HEK293 (cell line): ENCODE measurements around the gene P2RX7.

Source experiments
- TCF7L2 ChIP-seq: IDR thresholded peaks from 2 replicates; pipeline ENCODE4 v1.6.1; 2011; ENCODE audit warnings: low read depth, mild to moderate bottlenecking, inconsistent platforms, low read length, moderate library complexity, borderline replicate concordance
- YY1 ChIP-seq: fragments of 450-650 bp; formaldehyde crosslinking; IDR thresholded peaks from 2 replicates; pipeline ENCODE4 v1.5.1; 2018; ENCODE audit warnings: missing biosample characterization, missing genetic modification characterization
- ZBTB21 ChIP-seq: fragments of 450-650 bp; formaldehyde crosslinking; IDR thresholded peaks from 2 replicates; pipeline ENCODE4 v1.5.1; 2017; ENCODE audit warnings: missing biosample characterization, missing genetic modification characterization
- ZBTB8A ChIP-seq: fragments of 450-650 bp; formaldehyde crosslinking; IDR thresholded peaks from 2 replicates; pipeline ENCODE4 v1.5.1; 2016; ENCODE audit warnings: missing biosample characterization, missing genetic modification characterization
- ZNF133 ChIP-seq: fragments of 450-650 bp; formaldehyde crosslinking; IDR thresholded peaks from 2 replicates; pipeline ENCODE4 v1.5.1; 2016; ENCODE audit warnings: missing biosample characterization, missing genetic modification characterization
- ZNF138 ChIP-seq: fragments of 450-650 bp; formaldehyde crosslinking; IDR thresholded peaks from 2 replicates; pipeline ENCODE4 v1.5.1; 2016; ENCODE audit warnings: missing biosample characterization, missing genetic modification characterization, borderline replicate concordance
- ZNF214 ChIP-seq: fragments of 450-650 bp; formaldehyde crosslinking; IDR thresholded peaks from 2 replicates; pipeline ENCODE4 v1.5.1; 2017; ENCODE audit warnings: missing biosample characterization, mild to moderate bottlenecking, missing genetic modification characterization, borderline replicate concordance
- ZNF324 ChIP-seq: fragments of 450-650 bp; formaldehyde crosslinking; IDR thresholded peaks from 2 replicates; pipeline ENCODE4 v1.5.1; 2016; ENCODE audit warnings: missing biosample characterization, missing genetic modification characterization
- ZNF404 ChIP-seq: fragments of 450-650 bp; formaldehyde crosslinking; IDR thresholded peaks from 2 replicates; pipeline ENCODE4 v1.5.1; 2017; ENCODE audit warnings: missing biosample characterization, missing genetic modification characterization
- ZNF555 ChIP-seq: fragments of 450-650 bp; formaldehyde crosslinking; conservative IDR thresholded peaks from 2 replicates; pipeline ENCODE4 v1.5.1; 2017; ENCODE audit warnings: missing biosample characterization, mild to moderate bottlenecking, missing genetic modification characterization, inconsistent platforms
- TF ChIP-seq, protein P1 (sequence below): fragments of 450-650 bp; formaldehyde crosslinking; optimal IDR thresholded peaks from 2 replicates; pipeline ENCODE3; 2016; ENCODE audit warnings: missing biosample characterization, mild to moderate bottlenecking, missing genetic modification characterization
- TF ChIP-seq, protein P2 (sequence below): fragments of 450-650 bp; formaldehyde crosslinking; IDR thresholded peaks from 2 replicates; pipeline ENCODE4 v1.5.1; 2016; ENCODE audit warnings: missing biosample characterization, missing genetic modification characterization
- TF ChIP-seq, protein P3 (sequence below): fragments of 450-650 bp; formaldehyde crosslinking; IDR thresholded peaks from 2 replicates; pipeline ENCODE4 v1.5.1; 2016; ENCODE audit warnings: missing biosample characterization, missing genetic modification characterization
- TF ChIP-seq, protein P4 (sequence below): fragments of 450-650 bp; formaldehyde crosslinking; IDR thresholded peaks from 2 replicates; pipeline ENCODE4 v1.5.1; 2017; ENCODE audit warnings: missing biosample characterization, mild to moderate bottlenecking, missing genetic modification characterization, moderate library complexity

DNA sequence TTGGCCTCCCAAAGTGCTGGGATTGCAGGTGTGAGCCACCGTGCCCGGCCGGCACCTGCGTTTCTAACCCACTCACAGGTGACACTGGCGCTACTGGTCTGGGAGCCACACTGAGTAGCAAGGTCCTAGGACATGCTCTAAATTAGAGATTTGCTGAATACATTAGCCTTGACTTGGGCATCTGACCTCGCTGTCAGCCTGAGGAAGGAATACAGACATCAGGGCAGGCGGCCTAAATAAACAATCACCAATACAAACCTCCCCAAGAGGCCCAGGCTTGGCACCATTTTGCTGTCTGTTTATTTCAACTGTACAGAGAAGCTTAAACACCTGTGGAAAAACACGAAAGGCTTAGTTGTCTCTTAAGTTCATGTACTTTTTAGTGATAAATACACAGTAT is 104.7 kb downstream of the P2RX7 start:
- TF ChIP-seq, protein P1, sequence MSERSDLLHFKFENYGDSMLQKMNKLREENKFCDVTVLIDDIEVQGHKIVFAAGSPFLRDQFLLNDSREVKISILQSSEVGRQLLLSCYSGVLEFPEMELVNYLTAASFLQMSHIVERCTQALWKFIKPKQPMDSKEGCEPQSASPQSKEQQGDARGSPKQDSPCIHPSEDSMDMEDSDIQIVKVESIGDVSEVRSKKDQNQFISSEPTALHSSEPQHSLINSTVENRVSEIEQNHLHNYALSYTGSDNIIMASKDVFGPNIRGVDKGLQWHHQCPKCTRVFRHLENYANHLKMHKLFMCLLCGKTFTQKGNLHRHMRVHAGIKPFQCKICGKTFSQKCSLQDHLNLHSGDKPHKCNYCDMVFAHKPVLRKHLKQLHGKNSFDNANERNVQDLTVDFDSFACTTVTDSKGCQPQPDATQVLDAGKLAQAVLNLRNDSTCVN (tag by site-specific recombination) = no peak
- TF ChIP-seq, protein P2, sequence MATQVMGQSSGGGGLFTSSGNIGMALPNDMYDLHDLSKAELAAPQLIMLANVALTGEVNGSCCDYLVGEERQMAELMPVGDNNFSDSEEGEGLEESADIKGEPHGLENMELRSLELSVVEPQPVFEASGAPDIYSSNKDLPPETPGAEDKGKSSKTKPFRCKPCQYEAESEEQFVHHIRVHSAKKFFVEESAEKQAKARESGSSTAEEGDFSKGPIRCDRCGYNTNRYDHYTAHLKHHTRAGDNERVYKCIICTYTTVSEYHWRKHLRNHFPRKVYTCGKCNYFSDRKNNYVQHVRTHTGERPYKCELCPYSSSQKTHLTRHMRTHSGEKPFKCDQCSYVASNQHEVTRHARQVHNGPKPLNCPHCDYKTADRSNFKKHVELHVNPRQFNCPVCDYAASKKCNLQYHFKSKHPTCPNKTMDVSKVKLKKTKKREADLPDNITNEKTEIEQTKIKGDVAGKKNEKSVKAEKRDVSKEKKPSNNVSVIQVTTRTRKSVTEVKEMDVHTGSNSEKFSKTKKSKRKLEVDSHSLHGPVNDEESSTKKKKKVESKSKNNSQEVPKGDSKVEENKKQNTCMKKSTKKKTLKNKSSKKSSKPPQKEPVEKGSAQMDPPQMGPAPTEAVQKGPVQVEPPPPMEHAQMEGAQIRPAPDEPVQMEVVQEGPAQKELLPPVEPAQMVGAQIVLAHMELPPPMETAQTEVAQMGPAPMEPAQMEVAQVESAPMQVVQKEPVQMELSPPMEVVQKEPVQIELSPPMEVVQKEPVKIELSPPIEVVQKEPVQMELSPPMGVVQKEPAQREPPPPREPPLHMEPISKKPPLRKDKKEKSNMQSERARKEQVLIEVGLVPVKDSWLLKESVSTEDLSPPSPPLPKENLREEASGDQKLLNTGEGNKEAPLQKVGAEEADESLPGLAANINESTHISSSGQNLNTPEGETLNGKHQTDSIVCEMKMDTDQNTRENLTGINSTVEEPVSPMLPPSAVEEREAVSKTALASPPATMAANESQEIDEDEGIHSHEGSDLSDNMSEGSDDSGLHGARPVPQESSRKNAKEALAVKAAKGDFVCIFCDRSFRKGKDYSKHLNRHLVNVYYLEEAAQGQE = no peak
- TF ChIP-seq, protein P3, sequence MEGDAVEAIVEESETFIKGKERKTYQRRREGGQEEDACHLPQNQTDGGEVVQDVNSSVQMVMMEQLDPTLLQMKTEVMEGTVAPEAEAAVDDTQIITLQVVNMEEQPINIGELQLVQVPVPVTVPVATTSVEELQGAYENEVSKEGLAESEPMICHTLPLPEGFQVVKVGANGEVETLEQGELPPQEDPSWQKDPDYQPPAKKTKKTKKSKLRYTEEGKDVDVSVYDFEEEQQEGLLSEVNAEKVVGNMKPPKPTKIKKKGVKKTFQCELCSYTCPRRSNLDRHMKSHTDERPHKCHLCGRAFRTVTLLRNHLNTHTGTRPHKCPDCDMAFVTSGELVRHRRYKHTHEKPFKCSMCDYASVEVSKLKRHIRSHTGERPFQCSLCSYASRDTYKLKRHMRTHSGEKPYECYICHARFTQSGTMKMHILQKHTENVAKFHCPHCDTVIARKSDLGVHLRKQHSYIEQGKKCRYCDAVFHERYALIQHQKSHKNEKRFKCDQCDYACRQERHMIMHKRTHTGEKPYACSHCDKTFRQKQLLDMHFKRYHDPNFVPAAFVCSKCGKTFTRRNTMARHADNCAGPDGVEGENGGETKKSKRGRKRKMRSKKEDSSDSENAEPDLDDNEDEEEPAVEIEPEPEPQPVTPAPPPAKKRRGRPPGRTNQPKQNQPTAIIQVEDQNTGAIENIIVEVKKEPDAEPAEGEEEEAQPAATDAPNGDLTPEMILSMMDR (tag by site-specific recombination) = no peak
- TF ChIP-seq ZNF555 (tag by site-specific recombination) = no peak
- TF ChIP-seq, protein P4, sequence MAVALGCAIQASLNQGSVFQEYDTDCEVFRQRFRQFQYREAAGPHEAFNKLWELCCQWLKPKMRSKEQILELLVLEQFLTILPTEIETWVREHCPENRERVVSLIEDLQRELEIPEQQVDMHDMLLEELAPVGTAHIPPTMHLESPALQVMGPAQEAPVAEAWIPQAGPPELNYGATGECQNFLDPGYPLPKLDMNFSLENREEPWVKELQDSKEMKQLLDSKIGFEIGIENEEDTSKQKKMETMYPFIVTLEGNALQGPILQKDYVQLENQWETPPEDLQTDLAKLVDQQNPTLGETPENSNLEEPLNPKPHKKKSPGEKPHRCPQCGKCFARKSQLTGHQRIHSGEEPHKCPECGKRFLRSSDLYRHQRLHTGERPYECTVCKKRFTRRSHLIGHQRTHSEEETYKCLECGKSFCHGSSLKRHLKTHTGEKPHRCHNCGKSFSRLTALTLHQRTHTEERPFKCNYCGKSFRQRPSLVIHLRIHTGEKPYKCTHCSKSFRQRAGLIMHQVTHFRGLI = no peak
- no peak for TF ChIP-seq ZNF404 (tag by site-specific recombination)
- TF ChIP-seq ZBTB21 = no peak
- no peak for TF ChIP-seq YY1 (tag by site-specific recombination)
- TF ChIP-seq ZNF133 (tag by site-specific recombination) = no peak
- TF ChIP-seq TCF7L2 = no peak
- no peak for TF ChIP-seq ZNF138
- TF ChIP-seq ZNF214 (tag by site-specific recombination) = no peak
- TF ChIP-seq ZNF324 (tag by site-specific recombination) = no peak
- TF ChIP-seq ZBTB8A (tag by site-specific recombination) = no peak
